Endothelial cell of umbilical vein (primary cell): ENCODE data around the gene GRPR. TPM values are rescaled to one million over a fixed set of nuclear protein-coding genes. Genes with fewer than 3 reads are reported as not detected.

ENCODE experiments used
- BruUV-seq: library from RNA; stranded (reverse); fragments of 400-500 nt; replicated peaks from 2 replicates; lab custom pipeline; 2021; lab: Mats Ljungman, UMichigan
- CTCF ChIA-PET: fragments of 300-600, 350-600 bp; sonication (Branson Sonifier 250); formaldehyde crosslinking; loops from one replicate; lab custom pipeline; 2021; ENCODE audit warnings: antibody characterized with exemption, inconsistent platforms; lab: Charles Lee
- POLR2A ChIA-PET: fragments of 300-600, 350-600 bp; sonication (Branson Sonifier 250); formaldehyde crosslinking; loops from one replicate; lab custom pipeline; 2021; ENCODE audit warnings: antibody characterized with exemption, inconsistent platforms; lab: Charles Lee
- DNase-seq: peaks from one replicate; pipeline ENCODE4 v3.0.0-alpha.2; 2011; ENCODE audit warnings: low read depth, low spot score
- FAIRE-seq: peaks from 2 replicates; lab custom pipeline; 2011; peaks lifted over from hg19 to GRCh38; lab: Jason Lieb, UNC
- H2AFZ ChIP-seq: 2 replicates; pipeline ENCODE4 v1.6.0; 2012; ENCODE audit warnings: low read depth, low read length, control low read depth, inconsistent platforms
- H3K27ac ChIP-seq: 2 replicates; pipeline ENCODE4 v1.5.1; 2011; ENCODE audit warnings: low read depth, mild to moderate bottlenecking, control low read depth, low read length, moderate library complexity; ENCODE audit not compliant: insufficient read depth
- H3K27me3 ChIP-seq, 2 experiments: 2 replicates each; pipeline versions ENCODE4 v1.6.0 to v1.6.1; 2011; ENCODE audit warnings: low read length in 2 of 2, mixed read lengths in 1 of 2; ENCODE audit not compliant: control insufficient read depth in 2 of 2, insufficient read depth in 2 of 2
- H3K36me3 ChIP-seq, 2 experiments: 2 replicates in 1 of 2; 3 replicates in 1 of 2; pipeline ENCODE4 v1.5.1; 2011; ENCODE audit warnings: low read length in 2 of 2, mild to moderate bottlenecking in 1 of 2, moderate library complexity in 1 of 2; ENCODE audit not compliant: control insufficient read depth in 2 of 2, insufficient read depth in 2 of 2; ENCODE audit errors: extremely low read depth in 1 of 2
- H3K4me1 ChIP-seq: 3 replicates; pipeline ENCODE4 v1.5.1; 2011; ENCODE audit warnings: mild to moderate bottlenecking, low read length; ENCODE audit not compliant: control insufficient read depth, insufficient read depth; ENCODE audit errors: extremely low read depth
- H3K4me2 ChIP-seq: 2 replicates; pipeline ENCODE4 v1.6.1; 2011; ENCODE audit warnings: low read length, control low read depth, mixed read lengths; ENCODE audit not compliant: insufficient read depth
- H3K4me3 ChIP-seq, 3 experiments: fragments of 200-600 bp in 1 of 3; sonication (generic), shearing (Covaris generic) in 1 of 3; replicated peaks in 1 of 3; 2 replicates each; pipeline ENCODE4 v1.5.1; 2011 to 2016; ENCODE audit warnings: control low read depth in 3 of 3, low read length in 3 of 3, mild to moderate bottlenecking in 2 of 3, inconsistent platforms in 1 of 3, low read depth in 1 of 3, moderate library complexity in 1 of 3; ENCODE audit not compliant: insufficient read depth in 1 of 3
- H3K79me2 ChIP-seq: 2 replicates; pipeline ENCODE4 v1.6.0; 2012; ENCODE audit warnings: low read length, inconsistent platforms; ENCODE audit not compliant: control insufficient read depth, insufficient read depth
- H3K9ac ChIP-seq: replicated peaks from 2 replicates; pipeline ENCODE3; 2011; ENCODE audit warnings: low read length, control low read depth; ENCODE audit not compliant: insufficient read depth; ENCODE audit errors: extremely low read depth
- H3K9me1 ChIP-seq: replicated peaks from 3 replicates; pipeline ENCODE4 v1.6.0; 2011; ENCODE audit warnings: mild to moderate bottlenecking, low read length; ENCODE audit not compliant: control insufficient read depth, insufficient read depth; ENCODE audit errors: extremely low read depth
- H3K9me3 ChIP-seq: replicated peaks from 2 replicates; pipeline ENCODE4 v1.5.1; 2012; ENCODE audit warnings: low read length, inconsistent platforms; ENCODE audit not compliant: control insufficient read depth, insufficient read depth
- H4K20me1 ChIP-seq: replicated peaks from 2 replicates; pipeline ENCODE3; 2011; ENCODE audit warnings: mild to moderate bottlenecking, low read length; ENCODE audit not compliant: control insufficient read depth, insufficient read depth; ENCODE audit errors: extremely low read depth
- CTCF ChIP-seq, 2 donors: IDR thresholded peaks; 1 replicate in 1 of 2; 2 replicates in 1 of 2; pipeline ENCODE4 v1.5.1; 2011; ENCODE audit warnings: low read length in 2 of 2, mild to moderate bottlenecking in 2 of 2, moderate library complexity in 2 of 2, control low read depth in 1 of 2, inconsistent platforms in 1 of 2, low read depth in 1 of 2; ENCODE audit not compliant: insufficient read depth in 1 of 2; ENCODE audit errors: extremely low read depth in 1 of 2
- EZH2 ChIP-seq: IDR thresholded peaks from 2 replicates; pipeline ENCODE4 v1.6.1; 2012; ENCODE audit warnings: borderline replicate concordance, low read depth, mild to moderate bottlenecking, moderate library complexity, low read length, inconsistent platforms; ENCODE audit not compliant: severe bottlenecking
- GATA2 ChIP-seq: IDR thresholded peaks from 2 replicates; pipeline ENCODE4 v1.7.0; 2011; ENCODE audit warnings: low read depth, mild to moderate bottlenecking, moderate library complexity, mixed read lengths, low read length; ENCODE audit not compliant: insufficient read length, insufficient read depth
- JUN ChIP-seq: IDR thresholded peaks from 2 replicates; pipeline ENCODE4 v1.6.1; 2011; ENCODE audit warnings: borderline replicate concordance, low read depth; ENCODE audit not compliant: insufficient read length, insufficient read depth
- MAX ChIP-seq: IDR thresholded peaks from 2 replicates; pipeline ENCODE4 v1.6.1; 2011; ENCODE audit not compliant: insufficient read depth, insufficient read length
- MYC ChIP-seq: IDR thresholded peaks from one replicate; pipeline ENCODE4 v1.6.1; 2011; ENCODE audit warnings: mild to moderate bottlenecking, low read depth, low read length
- POLR2A ChIP-seq: IDR thresholded peaks from 2 replicates; pipeline ENCODE4 v1.6.1; 2012; ENCODE audit warnings: low read depth, mild to moderate bottlenecking, control low read depth, low read length
- POLR2AphosphoS5 ChIP-seq: IDR thresholded peaks from 2 replicates; pipeline ENCODE4 v1.6.1; 2012; ENCODE audit warnings: low read depth, mild to moderate bottlenecking, control low read depth, low read length, moderate library complexity; ENCODE audit not compliant: insufficient read depth
- dilution Hi-C: fragments of 300-500 bp; cut with MboI; formaldehyde crosslinking; loops from one replicate; pipeline ENCODE4 v1.15.0; 2019; ENCODE audit warnings: low sequenced_read_pairs; ENCODE audit not compliant: extremely low pct_ligation_motif_present
- intact Hi-C: fragments of 100-400 bp; cut with micrococcal nuclease; formaldehyde crosslinking; loops from one replicate; pipeline ENCODE4 v1.10.0; 2022
- polyA plus RNA-seq, 4 experiments: library from polyadenylated mRNA; depleted of rRNA in 3 of 4; stranded (reverse) in 3 of 4; unstranded in 1 of 4; fragments of >200 nt; gene quantifications; 2 replicates each; pipeline versions ENCODE4 v1.2.1 to v1.2.3, GENCODE V29; 2011 to 2012; ENCODE audit warnings: missing spikeins in 1 of 4
- total RNA-seq: library from RNA; stranded (reverse); gene quantifications from 2 replicates; pipeline ENCODE4 v1.2.3, GENCODE V29; 2021

GRPR gene
- total and polyA plus RNA-seq, 2 donors (not counting 3 experiments of a cell fraction or from before 2014, with no cell fraction given), result 0.11 TPM; not detected in 1

GRCh38 chrX:16134936-16135335, 11.6 kb downstream of the GRPR start:
- no peak for FAIRE-seq
- Histone ChIP-seq H3K4me1 (no peaks in the 10 kb centered on the region), H3K4me2 (no peak overlapping the region), H3K27me3 (no peaks in the 10 kb centered on the region), H2AFZ (no peak overlapping the region), H3K9me1 (no peaks in the 10 kb centered on the region), H3K27ac (no peak overlapping the region), H3K4me3 (no peak overlapping the region), H3K36me3 (no peaks in the 10 kb centered on the region), H4K20me1 (no peaks in the 10 kb centered on the region), H3K9me3 (no peaks in the 10 kb centered on the region), H3K9ac (no peak overlapping the region), H3K79me2 (no peaks in the 10 kb centered on the region)
- CTCF ChIA-PET, result no interaction called here
- dilution Hi-C loops (no loop called here), intact Hi-C loops (no loop called here)
- no TSS peak for BruUV-seq
- no peak for TF ChIP-seq CTCF (IDR thresholded peaks at IDR 0.05; ENCODE audit: extremely low read depth in 1 of 2, insufficient read depth in 1 of 2, low read depth in 1 of 2, low read length in 2 of 2)
- TF ChIP-seq JUN, result no peak
- no peak for TF ChIP-seq MAX
- POLR2A ChIA-PET, result no interaction called here
- DNase-seq, result no peak

- DNase-seq (no peak), FAIRE-seq (no peak)
- Histone ChIP-seq H3K4me1 (no peaks in the 10 kb centered on the region), H3K79me2 (no peaks in the 10 kb centered on the region), H3K27me3 (no peaks in the 10 kb centered on the region), H3K36me3 (no peaks in the 10 kb centered on the region), H3K9me3 (no peaks in the 10 kb centered on the region), H3K9ac (no peak overlapping the region), H2AFZ (no peak overlapping the region), H4K20me1 (no peaks in the 10 kb centered on the region), H3K27ac (no peak overlapping the region), H3K4me2 (no peak overlapping the region), H3K9me1 (no peaks in the 10 kb centered on the region), H3K4me3 (no peak overlapping the region)
- no peak for TF ChIP-seq POLR2A
- no peak for TF ChIP-seq EZH2
- no peak for TF ChIP-seq GATA2
- no peak for TF ChIP-seq MYC
- no peak for TF ChIP-seq POLR2AphosphoS5
- intact Hi-C loops, result no loop called here
- no TSS peak for BruUV-seq
- dilution Hi-C loops, result no loop called here
- POLR2A ChIA-PET, result no interaction called here
- CTCF ChIA-PET, result no interaction called here
Observed at GRCh38 chrX:16136080-16136479, 12.7 kb downstream of the GRPR start.
